ENCODE data around the gene KIRREL3.
A peak's percentile ranks its signal among the peaks of the same experiment; 100 is the strongest.

Gene KIRREL3

GRCh38 chr11:126949066-126949891 lies 51.3 kb downstream of the KIRREL3 start:
- no peak for DNase-seq

- no peak for DNase-seq
Measured at GRCh38 chr11:126948563-126948962, 52.0 kb downstream of the KIRREL3 start.

GRCh38 chr11:126945319-126945718 lies 55.3 kb downstream of the KIRREL3 start:
- DNase-seq, result no peak

GRCh38 chr11:126943316-126943715 lies 57.3 kb downstream of the KIRREL3 start:
- DNase-seq, result no peak

GRCh38 chr11:126942146-126942545 lies 58.4 kb downstream of the KIRREL3 start:
- DNase-seq, result no peak

GRCh38 chr11:126939552-126939951 lies 61.0 kb downstream of the KIRREL3 start:
- no peak for DNase-seq

- DNase-seq, result no peak
Measured at GRCh38 chr11:126938718-126939117, 61.9 kb downstream of the KIRREL3 start.

GRCh38 chr11:126930091-126930841 lies 70.3 kb downstream of the KIRREL3 start:
- DNase-seq, result no peak

GRCh38 chr11:126929179-126930061 lies 71.2 kb downstream of the KIRREL3 start:
- no peak for DNase-seq

GRCh38 chr11:126927623-126928022 lies 72.9 kb downstream of the KIRREL3 start:
- DNase-seq, result no peak

GRCh38 chr11:126926376-126926791 lies 74.2 kb downstream of the KIRREL3 start:
- DNase-seq, result no peak

- DNase-seq, result no peak
Measured at GRCh38 chr11:126925321-126926093, 75.1 kb downstream of the KIRREL3 start.

GRCh38 chr11:126924376-126925040 lies 76.1 kb downstream of the KIRREL3 start:
- DNase-seq, result no peak

- DNase-seq, result no peak
Measured at GRCh38 chr11:126920833-126921232, 79.7 kb downstream of the KIRREL3 start.

GRCh38 chr11:126919147-126919823 lies 81.3 kb downstream of the KIRREL3 start:
- no peak for DNase-seq

GRCh38 chr11:126918556-126918955 lies 82.0 kb downstream of the KIRREL3 start:
- DNase-seq, result no peak

GRCh38 chr11:126917531-126918204 lies 82.9 kb downstream of the KIRREL3 start:
- DNase-seq, result peak in 1 of 2 experiments; percentile 25

GRCh38 chr11:126915430-126915829 lies 85.1 kb downstream of the KIRREL3 start:
- DNase-seq, result no peak

GRCh38 chr11:126914941-126915340 lies 85.6 kb downstream of the KIRREL3 start:
- DNase-seq, result no peak

- no peak for DNase-seq
Measured at GRCh38 chr11:126914166-126914565, 86.4 kb downstream of the KIRREL3 start.
